ENCODE measurements around the gene DST.

The DST gene

GRCh38 chr6:56517155-56517745 is 125.4 kb downstream of the DST start:
- H2AFZ ChIP-seq: no peak overlapping the region
- no peaks in the 10 kb centered on the region for H3K9me3 ChIP-seq (ENCODE audit: control insufficient read depth, low read length)
- no peak for TF ChIP-seq CTCF (IDR thresholded peaks at IDR 0.05)
- H3K27me3 ChIP-seq (ENCODE audit: control insufficient read depth, insufficient read depth, low read length): no peaks in the 10 kb centered on the region
- H3K27ac ChIP-seq: no peak overlapping the region
- no peak overlapping the region for H3K9ac ChIP-seq
- H3K4me3 ChIP-seq (ENCODE audit: low read depth, low read length): no peak overlapping the region
- H3K36me3 ChIP-seq (ENCODE audit: control insufficient read depth, insufficient read depth, low read length): no peaks in the 10 kb centered on the region
- no peak overlapping the region for H3K4me2 ChIP-seq (ENCODE audit: low read length)
- peaks cover 8% of the 10 kb centered on the region for H3K4me1 ChIP-seq
- H3K79me2 ChIP-seq: peaks cover 6% of the 10 kb centered on the region

- Histone ChIP-seq H2AFZ (no peak overlapping the region), H3K79me2 (peaks cover 6% of the 10 kb centered on the region), H3K4me2 (ENCODE audit: low read length) (no peak overlapping the region), H3K27ac (no peak overlapping the region), H3K27me3 (ENCODE audit: control insufficient read depth, insufficient read depth, low read length) (no peaks in the 10 kb centered on the region), H3K4me1 (no peaks in the 10 kb centered on the region), H3K4me3 (ENCODE audit: low read depth, low read length) (no peak overlapping the region), H3K36me3 (ENCODE audit: control insufficient read depth, insufficient read depth, low read length) (no peaks in the 10 kb centered on the region), H3K9me3 (ENCODE audit: control insufficient read depth, low read length) (no peaks in the 10 kb centered on the region), H3K9ac (no peak overlapping the region)
- no peak for TF ChIP-seq CTCF (IDR thresholded peaks at IDR 0.05)
Observed at GRCh38 chr6:56516003-56516402, 126.7 kb downstream of the DST start.

- H3K4me3 ChIP-seq (ENCODE audit: low read depth, low read length): no peak overlapping the region
- no peak for TF ChIP-seq CTCF (IDR thresholded peaks at IDR 0.05)
- H2AFZ ChIP-seq: no peak overlapping the region
- no peak overlapping the region for H3K9ac ChIP-seq
- no peaks in the 10 kb centered on the region for H3K4me1 ChIP-seq
- H3K4me2 ChIP-seq (ENCODE audit: low read length): no peak overlapping the region
- H3K9me3 ChIP-seq (ENCODE audit: control insufficient read depth, low read length): no peaks in the 10 kb centered on the region
- H3K27me3 ChIP-seq (ENCODE audit: control insufficient read depth, insufficient read depth, low read length): no peaks in the 10 kb centered on the region
- H3K36me3 ChIP-seq (ENCODE audit: control insufficient read depth, insufficient read depth, low read length): no peaks in the 10 kb centered on the region
- H3K27ac ChIP-seq: no peak overlapping the region
- peaks cover 6% of the 10 kb centered on the region for H3K79me2 ChIP-seq
Observed at GRCh38 chr6:56515081-56515905, 127.4 kb downstream of the DST start.

- no peaks in the 10 kb centered on the region for H3K4me1 ChIP-seq
- no peak for TF ChIP-seq CTCF (IDR thresholded peaks at IDR 0.05)
- H3K4me3 ChIP-seq (ENCODE audit: low read depth, low read length): no peak overlapping the region
- no peaks in the 10 kb centered on the region for H3K36me3 ChIP-seq (ENCODE audit: control insufficient read depth, insufficient read depth, low read length)
- no peaks in the 10 kb centered on the region for H3K27me3 ChIP-seq (ENCODE audit: control insufficient read depth, insufficient read depth, low read length)
- peaks cover 4% of the 10 kb centered on the region for H3K79me2 ChIP-seq
- no peak overlapping the region for H3K4me2 ChIP-seq (ENCODE audit: low read length)
- H2AFZ ChIP-seq: no peak overlapping the region
- H3K9ac ChIP-seq: no peak overlapping the region
- no peak overlapping the region for H3K27ac ChIP-seq
- H3K9me3 ChIP-seq (ENCODE audit: control insufficient read depth, low read length): no peaks in the 10 kb centered on the region
Observed at GRCh38 chr6:56514395-56514794, 128.3 kb downstream of the DST start.

Measured in parathyroid adenoma (tissue), 2 donors.